Neutrophil (primary cell): ENCODE data around the gene ZBTB32.

Experiments used
- H3K27ac ChIP-seq: fragments of 200-600 bp; sonication (generic); 2 replicates; pipeline ENCODE4 v1.5.1; 2016; ENCODE audit warnings: mild to moderate bottlenecking, moderate library complexity
- H3K27me3 ChIP-seq: fragments of 200-600 bp; sonication (generic); 2 replicates; pipeline ENCODE4 v1.6.0; 2016; ENCODE audit warnings: mild to moderate bottlenecking
- H3K36me3 ChIP-seq: fragments of 200-600 bp; sonication (generic); 2 replicates; pipeline ENCODE4 v1.5.1; 2017
- H3K4me1 ChIP-seq, 2 experiments: fragments of 200-600 bp in 1 of 2; sonication (generic) in 1 of 2; 1 replicate in 1 of 2; 2 replicates in 1 of 2; pipeline versions ENCODE4 v1.5.1 to v1.6.1; 2013 to 2016; ENCODE audit warnings: low read depth in 1 of 2, low read length in 1 of 2, mild to moderate bottlenecking in 1 of 2, moderate library complexity in 1 of 2; ENCODE audit not compliant: control insufficient read depth in 1 of 2, insufficient read depth in 1 of 2
- H3K4me3 ChIP-seq, 2 experiments: fragments of 200-600 bp in 1 of 2; sonication (generic) in 1 of 2; 1 replicate in 1 of 2; 2 replicates in 1 of 2; pipeline ENCODE4 v1.5.1; 2013 to 2016; ENCODE audit warnings: low read depth in 1 of 2, low read length in 1 of 2, mild to moderate bottlenecking in 1 of 2, moderate library complexity in 1 of 2
- H3K9me3 ChIP-seq: fragments of 200-600 bp; sonication (generic); 2 replicates; pipeline ENCODE4 v1.5.1; 2016
- CTCF ChIP-seq: fragments of 200-600 bp; sonication (generic); IDR thresholded peaks from 2 replicates; pipeline ENCODE4 v1.5.1; 2016; ENCODE audit warnings: antibody characterized with exemption

ZBTB32 gene

GRCh38 chr19:35756377-35757230 is 52.2 kb downstream of the ZBTB32 start, which contains the start of gene HSPB6:
HSPB6 (minus strand) TSS chr19:35757029; CDS start chr19:35757008, 21 bp downstream.
- Histone ChIP-seq H3K27me3 (peaks cover 33% of the 10 kb centered on the region), H3K36me3 (peaks cover 48% of the 10 kb centered on the region), H3K4me1 (peaks cover 33 to 36% of the 10 kb centered on the region in 2 experiments), H3K9me3 (no peaks in the 10 kb centered on the region), H3K4me3 (peak within 1 kb of the TSS; percentile 78 to 87), H3K27ac (peak within 1 kb of the TSS; percentile 85)
- TF ChIP-seq CTCF = no peak

GRCh38 chr19:35757231-35757748 is 52.9 kb downstream of the ZBTB32 start:
- no peaks in the 10 kb centered on the region for H3K9me3 ChIP-seq
- peak overlapping the region; percentile 78 to 87 for H3K4me3 ChIP-seq
- no peak for TF ChIP-seq CTCF
- peak overlapping the region; percentile 85 for H3K27ac ChIP-seq
- H3K4me1 ChIP-seq = peaks cover 33 to 36% of the 10 kb centered on the region in 2 experiments
- H3K27me3 ChIP-seq = peaks cover 33% of the 10 kb centered on the region
- H3K36me3 ChIP-seq = peaks cover 49% of the 10 kb centered on the region

- Histone ChIP-seq H3K9me3 (no peaks in the 10 kb centered on the region), H3K27ac (peak within 1 kb of the TSS; percentile 85), H3K4me1 (peaks cover 33 to 36% of the 10 kb centered on the region in 2 experiments), H3K36me3 (peaks cover 42% of the 10 kb centered on the region), H3K4me3 (peak within 1 kb of the TSS; percentile 78 to 87), H3K27me3 (peaks cover 33% of the 10 kb centered on the region)
- TF ChIP-seq CTCF = peak; percentile 14
These were observed 53.6 kb downstream of the ZBTB32 start, which contains the start of gene PROSER3 for GRCh38 chr19:35757749-35758608. PROSER3 (plus strand) TSS chr19:35758176; CDS start chr19:35758216, 40 bp downstream.

- H3K4me1 ChIP-seq = peaks cover 33 to 36% of the 10 kb centered on the region in 2 experiments
- no peak overlapping the region for H3K27ac ChIP-seq
These were observed 55.3 kb downstream of the ZBTB32 start for GRCh38 chr19:35759697-35760096.

More at GRCh38 chr19:35759697-35760096, 55.3 kb downstream of the ZBTB32 start:
- no peak overlapping the region for H3K4me3 ChIP-seq
- TF ChIP-seq CTCF = no peak
- H3K27me3 ChIP-seq = peaks cover 29% of the 10 kb centered on the region
- no peaks in the 10 kb centered on the region for H3K9me3 ChIP-seq
- peaks cover 34% of the 10 kb centered on the region for H3K36me3 ChIP-seq
